ENCODE results near the gene AP5S1. TPM values are rescaled to one million over a fixed set of nuclear protein-coding genes. Genes with fewer than 3 reads are reported as not detected.
A peak's percentile ranks its signal among the peaks of the same experiment; 100 is the strongest.

The AP5S1 gene
- total and polyA plus RNA-seq, 2 of the 13 experiments (the other 11 are each of a cell fraction or from before 2014, with no cell fraction given) = 7.9 to 23.2 TPM

GRCh38 chr20:3811467-3812258 lies 8.7 kb upstream of the AP5S1 start (continued):
- TF ChIP-seq ZNF407 (CRISPR knock-in tag; IDR thresholded peaks at IDR 0.05; ENCODE audit: not compliant biosample characterization) (peak; percentile 85), MAZ (IDR thresholded peaks at IDR 0.05; ENCODE audit: borderline replicate concordance, low read depth, low read length) (peak; percentile 92; the same call in 1 of the 2 replicates), MAZ (CRISPR knock-in tag; IDR thresholded peaks at IDR 0.05; ENCODE audit: low read depth) (peak; percentile 92), TEAD2 (CRISPR knock-in tag; IDR thresholded peaks at IDR 0.05) (peak; percentile 93; the same call in 1 of the 2 replicates), SNAPC2 (CRISPR knock-in tag; IDR thresholded peaks at IDR 0.05) (peak; percentile 95), EP300 (IDR thresholded peaks at IDR 0.05; ENCODE audit: low read depth in 2 of 2, low read length in 2 of 2) (peak; percentile 60 to 70; a peak in 3 of 4 replicates), EP300 (CRISPR knock-in tag; IDR thresholded peaks at IDR 0.05; ENCODE audit: borderline replicate concordance) (peak; percentile 84), ZBTB49 (CRISPR knock-in tag; IDR thresholded peaks at IDR 0.05; ENCODE audit: borderline replicate concordance) (no peak), ZNF891 (CRISPR knock-in tag; IDR thresholded peaks at IDR 0.05) (peak; percentile 94; the same call in 1 of the 2 replicates), GZF1 (CRISPR knock-in tag; IDR thresholded peaks at IDR 0.05) (peak; percentile 72; the same call in 1 of the 2 replicates), CC2D1A (CRISPR knock-in tag; IDR thresholded peaks at IDR 0.05) (peak; percentile 10; the same call in 1 of the 2 replicates), ARHGAP35 (CRISPR knock-in tag; IDR thresholded peaks at IDR 0.05; ENCODE audit: borderline replicate concordance) (peak; percentile 93), ZNF101 (CRISPR knock-in tag; IDR thresholded peaks at IDR 0.05; ENCODE audit: borderline replicate concordance, low read depth) (no peak)
- TF ChIP-seq, protein P1, sequence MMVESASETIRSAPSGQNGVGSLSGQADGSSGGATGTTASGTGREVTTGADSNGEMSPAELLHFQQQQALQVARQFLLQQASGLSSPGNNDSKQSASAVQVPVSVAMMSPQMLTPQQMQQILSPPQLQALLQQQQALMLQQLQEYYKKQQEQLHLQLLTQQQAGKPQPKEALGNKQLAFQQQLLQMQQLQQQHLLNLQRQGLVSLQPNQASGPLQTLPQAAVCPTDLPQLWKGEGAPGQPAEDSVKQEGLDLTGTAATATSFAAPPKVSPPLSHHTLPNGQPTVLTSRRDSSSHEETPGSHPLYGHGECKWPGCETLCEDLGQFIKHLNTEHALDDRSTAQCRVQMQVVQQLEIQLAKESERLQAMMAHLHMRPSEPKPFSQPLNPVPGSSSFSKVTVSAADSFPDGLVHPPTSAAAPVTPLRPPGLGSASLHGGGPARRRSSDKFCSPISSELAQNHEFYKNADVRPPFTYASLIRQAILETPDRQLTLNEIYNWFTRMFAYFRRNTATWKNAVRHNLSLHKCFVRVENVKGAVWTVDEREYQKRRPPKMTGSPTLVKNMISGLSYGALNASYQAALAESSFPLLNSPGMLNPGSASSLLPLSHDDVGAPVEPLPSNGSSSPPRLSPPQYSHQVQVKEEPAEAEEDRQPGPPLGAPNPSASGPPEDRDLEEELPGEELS (CRISPR knock-in tag; IDR thresholded peaks at IDR 0.05) = peak; percentile 81
- TF ChIP-seq, protein P2, sequence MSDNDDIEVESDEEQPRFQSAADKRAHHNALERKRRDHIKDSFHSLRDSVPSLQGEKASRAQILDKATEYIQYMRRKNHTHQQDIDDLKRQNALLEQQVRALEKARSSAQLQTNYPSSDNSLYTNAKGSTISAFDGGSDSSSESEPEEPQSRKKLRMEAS (IDR thresholded peaks at IDR 0.05) = peak; percentile 100

Data from HepG2 (cell line).